Esophagus (tissue), 2 donors: ENCODE results near the gene SMIM38. TPM values are rescaled to one million over a fixed set of nuclear protein-coding genes. Genes with fewer than 3 reads are reported as not detected.

Experiments
- H3K27ac ChIP-seq, 2 donors: one replicate each; pipeline ENCODE4 v1.5.1; 2013; ENCODE audit warnings: low read depth in 2 of 2, mild to moderate bottlenecking in 2 of 2, inconsistent platforms in 1 of 2, low read length in 1 of 2, moderate library complexity in 1 of 2
- H3K27me3 ChIP-seq, 2 donors: one replicate each; pipeline ENCODE4 v1.6.1; 2013; ENCODE audit warnings: low read length in 2 of 2, control low read depth in 1 of 2, mild to moderate bottlenecking in 1 of 2; ENCODE audit not compliant: insufficient read depth in 2 of 2, control insufficient read depth in 1 of 2
- H3K36me3 ChIP-seq, 2 donors: one replicate each; pipeline ENCODE4 v1.6.1; 2013; ENCODE audit warnings: low read length in 1 of 2; ENCODE audit not compliant: control insufficient read depth in 2 of 2, insufficient read depth in 2 of 2
- H3K4me1 ChIP-seq, 2 donors: one replicate each; pipeline ENCODE4 v1.6.1; 2013; ENCODE audit warnings: low read length in 1 of 2; ENCODE audit not compliant: control insufficient read depth in 2 of 2, insufficient read depth in 2 of 2
- H3K4me3 ChIP-seq, 2 donors: one replicate each; pipeline ENCODE4 v1.5.1; 2013; ENCODE audit warnings: low read length in 2 of 2, mild to moderate bottlenecking in 2 of 2, low read depth in 1 of 2, moderate library complexity in 1 of 2
- H3K9me3 ChIP-seq, 2 donors: one replicate each; pipeline ENCODE4 v1.6.1; 2013; ENCODE audit warnings: mild to moderate bottlenecking in 2 of 2, low read depth in 1 of 2, low read length in 1 of 2, moderate library complexity in 1 of 2; ENCODE audit not compliant: control insufficient read depth in 2 of 2, insufficient read depth in 1 of 2
- WGBS, 2 donors: extraction: QIAGEN DNeasy Blood & Tissue Kit; methylation state at CpG; one replicate each; pipeline ENCODE4 v1.1.7; 2013; 5-methylcytosine and 5-hydroxymethylcytosine counted together
- polyA plus RNA-seq, 2 donors: library from polyadenylated mRNA; stranded (reverse); fragments of 200-250 nt; gene quantifications; one replicate each; pipeline ENCODE4 v1.2.3, GENCODE V29; 2013
- donor health status: healthy with polysubstance abuse.
- donor health status: Bipolar disorder and iron deficiency.

The SMIM38 gene
- polyA plus RNA-seq, 2 donors = 0.08 to 0.11 TPM

DNA sequence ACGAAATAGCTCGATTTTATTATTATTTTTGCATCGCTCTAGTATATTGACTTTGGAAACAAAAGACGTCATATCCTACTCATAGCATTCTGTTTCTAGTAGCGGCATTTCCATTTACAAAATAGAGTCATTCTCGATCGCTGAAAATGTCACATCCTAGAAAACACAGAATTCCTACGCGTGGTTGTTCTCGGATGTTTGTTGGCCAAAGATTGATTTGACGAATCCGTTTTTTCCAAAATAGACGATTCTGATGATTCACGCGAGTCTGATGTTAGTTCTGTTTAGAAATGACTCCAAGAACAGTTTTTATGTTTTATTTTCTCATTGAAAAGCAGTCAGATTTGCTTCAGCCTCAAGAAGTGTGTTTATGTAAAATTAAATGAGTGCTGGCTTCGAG is 47.6 kb downstream of the SMIM38 start:
- H3K27ac ChIP-seq = no peak overlapping the region
- no peaks in the 10 kb centered on the region for H3K27me3 ChIP-seq
- WGBS, 2 donors = 73 to 80% methylated on average over 16 of the region's 16 CpGs
- peaks cover 0 to 2% of the 10 kb centered on the region in 2 donors for H3K9me3 ChIP-seq
- no peak overlapping the region for H3K4me3 ChIP-seq
- no peaks in the 10 kb centered on the region for H3K4me1 ChIP-seq
- no peaks in the 10 kb centered on the region for H3K36me3 ChIP-seq

DNA sequence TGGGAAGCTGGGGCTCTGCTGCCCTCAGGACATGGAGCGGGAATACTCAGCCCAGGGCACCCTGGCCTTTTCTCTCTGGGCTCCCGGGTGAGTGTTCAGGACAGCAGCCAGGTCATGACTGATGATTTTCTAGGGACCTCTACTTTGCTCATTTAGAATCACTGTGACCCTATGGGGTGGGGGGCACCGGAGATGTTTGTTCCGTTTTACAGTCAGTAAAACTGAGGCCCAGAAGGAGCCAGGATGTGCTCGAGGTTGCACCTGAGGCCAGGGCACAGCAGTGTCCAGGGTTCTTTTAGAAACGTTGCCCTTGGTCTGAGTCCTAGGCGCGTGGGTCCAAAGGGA is 48.1 kb downstream of the SMIM38 start:
- Histone ChIP-seq H3K4me3 (no peak overlapping the region), H3K4me1 (no peaks in the 10 kb centered on the region), H3K27me3 (no peaks in the 10 kb centered on the region), H3K9me3 (peaks cover 0 to 4% of the 10 kb centered on the region in 2 donors), H3K36me3 (no peaks in the 10 kb centered on the region), H3K27ac (no peak overlapping the region)
- WGBS, 2 donors = 79 to 80% methylated on average over 8 of the region's 8 CpGs

- Histone ChIP-seq H3K27me3 (no peaks in the 10 kb centered on the region), H3K36me3 (no peaks in the 10 kb centered on the region), H3K9me3 (peaks cover 0 to 4% of the 10 kb centered on the region in 2 donors), H3K27ac (no peak overlapping the region), H3K4me3 (no peak overlapping the region), H3K4me1 (no peaks in the 10 kb centered on the region)
- 84 to 89% methylated on average over 19 of the region's 19 CpGs for WGBS, 2 donors
These were observed 48.7 kb downstream of the SMIM38 start for GRCh38 chr11:69204246-69204940.

- Histone ChIP-seq H3K4me3 (no peak overlapping the region), H3K27me3 (no peaks in the 10 kb centered on the region), H3K36me3 (no peaks in the 10 kb centered on the region), H3K9me3 (peaks cover 0 to 4% of the 10 kb centered on the region in 2 donors), H3K4me1 (no peaks in the 10 kb centered on the region), H3K27ac (no peak overlapping the region)
- WGBS, 2 donors = 90 to 92% methylated on average over 30 of the region's 30 CpGs
These were observed 49.4 kb downstream of the SMIM38 start for GRCh38 chr11:69204941-69205742.

Other genes with a start within 250 kb of the SMIM38 start
- gene MRGPRD, start 174.9 kb upstream of the SMIM38 start, polyA plus RNA-seq = not detected
- 10 to 100 TPM in 1 of 2 donors, 1 to 10 TPM in 1; 5.3 to 14.7 TPM for gene MRGPRF, start 142.7 kb upstream of the SMIM38 start, polyA plus RNA-seq
- 10 to 100 TPM in 1 of 2 donors, 1 to 10 TPM in 1; 6.5 to 12.1 TPM for gene TPCN2, start 107.0 kb upstream of the SMIM38 start, polyA plus RNA-seq
- gene MYEOV, start 138.2 kb downstream of the SMIM38 start, polyA plus RNA-seq = 10 to 100 TPM; 18.3 to 32.2 TPM